ENCODE measurements around the gene SOX1.

Gene SOX1

DNA sequence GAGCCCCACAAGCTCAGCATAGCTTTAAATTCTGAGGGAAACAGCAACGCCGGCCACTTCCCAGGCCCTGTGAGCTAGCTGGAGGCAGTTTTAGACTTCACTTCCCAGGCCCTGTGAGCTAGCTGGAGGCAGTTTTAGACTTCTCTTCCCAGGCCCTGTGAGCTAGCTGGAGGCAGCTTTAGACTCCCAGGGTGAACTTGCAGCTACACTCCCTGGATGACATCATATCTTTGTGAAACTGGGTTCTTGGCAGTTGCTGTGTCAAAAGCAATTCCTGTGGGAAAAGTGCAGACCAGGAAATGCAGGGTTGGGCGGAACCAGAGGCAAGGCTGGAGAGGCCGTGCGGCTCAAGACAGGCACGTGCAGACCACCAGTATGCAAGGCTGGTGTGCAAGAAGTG is 12.7 kb downstream of the SOX1 start:
- Histone ChIP-seq H3K36me3 (ENCODE audit: control insufficient read depth in 2 of 2, insufficient read depth in 1 of 2, low read length in 2 of 2) (no peaks in the 10 kb centered on the region), H3K27ac (ENCODE audit: extremely low read depth, low read depth, low read length) (no peak overlapping the region)
- POLR2A ChIA-PET = interaction anchor here (0.6 kb wide), 1 partner anchor 1687 kb away, joined by 3 read pairs; no protein-coding TSS in a partner anchor
- no peak for TF ChIP-seq YY2 (tag by site-specific recombination; IDR thresholded peaks at IDR 0.05)
- TF ChIP-seq ZNF311 (tag by site-specific recombination; IDR thresholded peaks at IDR 0.05; ENCODE audit: borderline replicate concordance) = no peak
- peak; percentile 56 for TF ChIP-seq GLIS2 (tag by site-specific recombination; IDR thresholded peaks at IDR 0.05)
- peak; percentile 57 for TF ChIP-seq SP7 (tag by site-specific recombination; IDR thresholded peaks at IDR 0.05)
- TF ChIP-seq, protein P1, sequence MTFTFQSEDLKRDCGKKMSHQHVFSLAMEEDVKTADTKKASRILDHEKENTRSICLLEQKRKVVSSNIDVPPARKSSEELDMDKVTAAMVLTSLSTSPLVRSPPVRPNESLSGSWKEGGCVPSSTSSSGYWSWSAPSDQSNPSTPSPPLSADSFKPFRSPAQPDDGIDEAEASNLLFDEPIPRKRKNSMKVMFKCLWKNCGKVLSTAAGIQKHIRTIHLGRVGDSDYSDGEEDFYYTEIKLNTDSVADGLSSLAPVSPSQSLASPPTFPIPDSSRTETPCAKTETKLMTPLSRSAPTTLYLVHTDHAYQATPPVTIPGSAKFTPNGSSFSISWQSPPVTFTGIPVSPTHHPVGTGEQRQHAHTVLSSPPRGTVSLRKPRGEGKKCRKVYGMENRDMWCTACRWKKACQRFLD (tag by site-specific recombination; IDR thresholded peaks at IDR 0.05) = no peak
- TF ChIP-seq ZNF18 (tag by site-specific recombination; IDR thresholded peaks at IDR 0.05) = no peak
- TF ChIP-seq ZFP69B (tag by site-specific recombination; IDR thresholded peaks at IDR 0.05) = no peak
- TF ChIP-seq ZNF302 (tag by site-specific recombination; IDR thresholded peaks at IDR 0.05; ENCODE audit: low read depth) = no peak
- TF ChIP-seq ZNF274 (IDR thresholded peaks at IDR 0.05; ENCODE audit: low read length) = no peak
- no peak for TF ChIP-seq ZNF274 (tag by site-specific recombination; IDR thresholded peaks at IDR 0.05; ENCODE audit: borderline replicate concordance)
- no peak; the same call in 1 of the 2 replicates for TF ChIP-seq ZNF266 (tag by site-specific recombination; IDR thresholded peaks at IDR 0.05; ENCODE audit: low read depth)
- peak; percentile 68 for TF ChIP-seq ZBTB17 (tag by site-specific recombination; IDR thresholded peaks at IDR 0.05)
- TF ChIP-seq ZNF843 (tag by site-specific recombination; IDR thresholded peaks at IDR 0.05) = no peak
- no peak for TF ChIP-seq ZNF211 (tag by site-specific recombination; IDR thresholded peaks at IDR 0.05; ENCODE audit: low read depth)
- peak; percentile 88 for TF ChIP-seq ZNF629 (tag by site-specific recombination; IDR thresholded peaks at IDR 0.05)
- TF ChIP-seq EGR2 (tag by site-specific recombination; IDR thresholded peaks at IDR 0.05; ENCODE audit: low read depth) = no peak
- no peak for TF ChIP-seq ZNF121 (tag by site-specific recombination; IDR thresholded peaks at IDR 0.05)
- TF ChIP-seq, protein P2, sequence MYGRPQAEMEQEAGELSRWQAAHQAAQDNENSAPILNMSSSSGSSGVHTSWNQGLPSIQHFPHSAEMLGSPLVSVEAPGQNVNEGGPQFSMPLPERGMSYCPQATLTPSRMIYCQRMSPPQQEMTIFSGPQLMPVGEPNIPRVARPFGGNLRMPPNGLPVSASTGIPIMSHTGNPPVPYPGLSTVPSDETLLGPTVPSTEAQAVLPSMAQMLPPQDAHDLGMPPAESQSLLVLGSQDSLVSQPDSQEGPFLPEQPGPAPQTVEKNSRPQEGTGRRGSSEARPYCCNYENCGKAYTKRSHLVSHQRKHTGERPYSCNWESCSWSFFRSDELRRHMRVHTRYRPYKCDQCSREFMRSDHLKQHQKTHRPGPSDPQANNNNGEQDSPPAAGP (tag by site-specific recombination; IDR thresholded peaks at IDR 0.05) = peak; percentile 56; the same call in 1 of the 2 replicates
- TF ChIP-seq, protein P3, sequence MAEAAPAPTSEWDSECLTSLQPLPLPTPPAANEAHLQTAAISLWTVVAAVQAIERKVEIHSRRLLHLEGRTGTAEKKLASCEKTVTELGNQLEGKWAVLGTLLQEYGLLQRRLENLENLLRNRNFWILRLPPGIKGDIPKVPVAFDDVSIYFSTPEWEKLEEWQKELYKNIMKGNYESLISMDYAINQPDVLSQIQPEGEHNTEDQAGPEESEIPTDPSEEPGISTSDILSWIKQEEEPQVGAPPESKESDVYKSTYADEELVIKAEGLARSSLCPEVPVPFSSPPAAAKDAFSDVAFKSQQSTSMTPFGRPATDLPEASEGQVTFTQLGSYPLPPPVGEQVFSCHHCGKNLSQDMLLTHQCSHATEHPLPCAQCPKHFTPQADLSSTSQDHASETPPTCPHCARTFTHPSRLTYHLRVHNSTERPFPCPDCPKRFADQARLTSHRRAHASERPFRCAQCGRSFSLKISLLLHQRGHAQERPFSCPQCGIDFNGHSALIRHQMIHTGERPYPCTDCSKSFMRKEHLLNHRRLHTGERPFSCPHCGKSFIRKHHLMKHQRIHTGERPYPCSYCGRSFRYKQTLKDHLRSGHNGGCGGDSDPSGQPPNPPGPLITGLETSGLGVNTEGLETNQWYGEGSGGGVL (tag by site-specific recombination; IDR thresholded peaks at IDR 0.05) = no peak
- no peak for TF ChIP-seq ZNF48 (tag by site-specific recombination; IDR thresholded peaks at IDR 0.05)
- no peak for TF ChIP-seq ZNF362 (tag by site-specific recombination; IDR thresholded peaks at IDR 0.05)
- no peak for TF ChIP-seq ZBTB10 (tag by site-specific recombination; IDR thresholded peaks at IDR 0.05)
- no peak for TF ChIP-seq ZNF830 (tag by site-specific recombination; IDR thresholded peaks at IDR 0.05; ENCODE audit: low read depth)
- no peak for TF ChIP-seq YY1 (tag by site-specific recombination; IDR thresholded peaks at IDR 0.05)
- TF ChIP-seq, protein P4, sequence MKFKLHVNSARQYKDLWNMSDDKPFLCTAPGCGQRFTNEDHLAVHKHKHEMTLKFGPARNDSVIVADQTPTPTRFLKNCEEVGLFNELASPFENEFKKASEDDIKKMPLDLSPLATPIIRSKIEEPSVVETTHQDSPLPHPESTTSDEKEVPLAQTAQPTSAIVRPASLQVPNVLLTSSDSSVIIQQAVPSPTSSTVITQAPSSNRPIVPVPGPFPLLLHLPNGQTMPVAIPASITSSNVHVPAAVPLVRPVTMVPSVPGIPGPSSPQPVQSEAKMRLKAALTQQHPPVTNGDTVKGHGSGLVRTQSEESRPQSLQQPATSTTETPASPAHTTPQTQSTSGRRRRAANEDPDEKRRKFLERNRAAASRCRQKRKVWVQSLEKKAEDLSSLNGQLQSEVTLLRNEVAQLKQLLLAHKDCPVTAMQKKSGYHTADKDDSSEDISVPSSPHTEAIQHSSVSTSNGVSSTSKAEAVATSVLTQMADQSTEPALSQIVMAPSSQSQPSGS (tag by site-specific recombination; IDR thresholded peaks at IDR 0.05; ENCODE audit: low read depth) = peak; percentile 94
- TF ChIP-seq ZNF24 (tag by site-specific recombination; IDR thresholded peaks at IDR 0.05) = no peak
- no peak for TF ChIP-seq ZNF391 (tag by site-specific recombination; IDR thresholded peaks at IDR 0.05; ENCODE audit: borderline replicate concordance, low read depth)
- no peak for TF ChIP-seq ZNF155 (tag by site-specific recombination; IDR thresholded peaks at IDR 0.05)
- TF ChIP-seq KLF10 (tag by site-specific recombination; IDR thresholded peaks at IDR 0.05) = no peak

More for the DNA sequence above, 12.7 kb downstream of the SOX1 start:
- CTCF ChIA-PET = interaction anchor here (0.8 kb wide), 1 partner anchor 574 kb away, joined by 4 read pairs; no protein-coding TSS in a partner anchor
- no peak overlapping the region for H3K4me3 ChIP-seq (ENCODE audit: low read depth, low read length)
- no peaks in the 10 kb centered on the region; the same call in 1 of the 2 replicates for H3K4me1 ChIP-seq (ENCODE audit: control insufficient read depth, insufficient read depth, low read length)
- H3K9me3 ChIP-seq (ENCODE audit: control insufficient read depth, insufficient read depth, low read depth, low read length) = no peaks in the 10 kb centered on the region
